Stimulated activated CD8-positive, alpha-beta memory T cell treated with anti-CD3 and anti-CD28 coated beads, Interleukin-12 subunit alpha, Interleukin-12 subunit beta, amount 100 ng/mL, for 4 hours (primary cell): ENCODE measurements around the gene DOCK6.

Experiments used
- DNase-seq: peaks from one replicate; pipeline ENCODE4 v3.0.0-alpha.2; 2020; ENCODE audit warnings: low read depth

Gene DOCK6, protein sequence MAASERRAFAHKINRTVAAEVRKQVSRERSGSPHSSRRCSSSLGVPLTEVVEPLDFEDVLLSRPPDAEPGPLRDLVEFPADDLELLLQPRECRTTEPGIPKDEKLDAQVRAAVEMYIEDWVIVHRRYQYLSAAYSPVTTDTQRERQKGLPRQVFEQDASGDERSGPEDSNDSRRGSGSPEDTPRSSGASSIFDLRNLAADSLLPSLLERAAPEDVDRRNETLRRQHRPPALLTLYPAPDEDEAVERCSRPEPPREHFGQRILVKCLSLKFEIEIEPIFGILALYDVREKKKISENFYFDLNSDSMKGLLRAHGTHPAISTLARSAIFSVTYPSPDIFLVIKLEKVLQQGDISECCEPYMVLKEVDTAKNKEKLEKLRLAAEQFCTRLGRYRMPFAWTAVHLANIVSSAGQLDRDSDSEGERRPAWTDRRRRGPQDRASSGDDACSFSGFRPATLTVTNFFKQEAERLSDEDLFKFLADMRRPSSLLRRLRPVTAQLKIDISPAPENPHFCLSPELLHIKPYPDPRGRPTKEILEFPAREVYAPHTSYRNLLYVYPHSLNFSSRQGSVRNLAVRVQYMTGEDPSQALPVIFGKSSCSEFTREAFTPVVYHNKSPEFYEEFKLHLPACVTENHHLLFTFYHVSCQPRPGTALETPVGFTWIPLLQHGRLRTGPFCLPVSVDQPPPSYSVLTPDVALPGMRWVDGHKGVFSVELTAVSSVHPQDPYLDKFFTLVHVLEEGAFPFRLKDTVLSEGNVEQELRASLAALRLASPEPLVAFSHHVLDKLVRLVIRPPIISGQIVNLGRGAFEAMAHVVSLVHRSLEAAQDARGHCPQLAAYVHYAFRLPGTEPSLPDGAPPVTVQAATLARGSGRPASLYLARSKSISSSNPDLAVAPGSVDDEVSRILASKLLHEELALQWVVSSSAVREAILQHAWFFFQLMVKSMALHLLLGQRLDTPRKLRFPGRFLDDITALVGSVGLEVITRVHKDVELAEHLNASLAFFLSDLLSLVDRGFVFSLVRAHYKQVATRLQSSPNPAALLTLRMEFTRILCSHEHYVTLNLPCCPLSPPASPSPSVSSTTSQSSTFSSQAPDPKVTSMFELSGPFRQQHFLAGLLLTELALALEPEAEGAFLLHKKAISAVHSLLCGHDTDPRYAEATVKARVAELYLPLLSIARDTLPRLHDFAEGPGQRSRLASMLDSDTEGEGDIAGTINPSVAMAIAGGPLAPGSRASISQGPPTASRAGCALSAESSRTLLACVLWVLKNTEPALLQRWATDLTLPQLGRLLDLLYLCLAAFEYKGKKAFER (N-terminal part only)

DNA sequence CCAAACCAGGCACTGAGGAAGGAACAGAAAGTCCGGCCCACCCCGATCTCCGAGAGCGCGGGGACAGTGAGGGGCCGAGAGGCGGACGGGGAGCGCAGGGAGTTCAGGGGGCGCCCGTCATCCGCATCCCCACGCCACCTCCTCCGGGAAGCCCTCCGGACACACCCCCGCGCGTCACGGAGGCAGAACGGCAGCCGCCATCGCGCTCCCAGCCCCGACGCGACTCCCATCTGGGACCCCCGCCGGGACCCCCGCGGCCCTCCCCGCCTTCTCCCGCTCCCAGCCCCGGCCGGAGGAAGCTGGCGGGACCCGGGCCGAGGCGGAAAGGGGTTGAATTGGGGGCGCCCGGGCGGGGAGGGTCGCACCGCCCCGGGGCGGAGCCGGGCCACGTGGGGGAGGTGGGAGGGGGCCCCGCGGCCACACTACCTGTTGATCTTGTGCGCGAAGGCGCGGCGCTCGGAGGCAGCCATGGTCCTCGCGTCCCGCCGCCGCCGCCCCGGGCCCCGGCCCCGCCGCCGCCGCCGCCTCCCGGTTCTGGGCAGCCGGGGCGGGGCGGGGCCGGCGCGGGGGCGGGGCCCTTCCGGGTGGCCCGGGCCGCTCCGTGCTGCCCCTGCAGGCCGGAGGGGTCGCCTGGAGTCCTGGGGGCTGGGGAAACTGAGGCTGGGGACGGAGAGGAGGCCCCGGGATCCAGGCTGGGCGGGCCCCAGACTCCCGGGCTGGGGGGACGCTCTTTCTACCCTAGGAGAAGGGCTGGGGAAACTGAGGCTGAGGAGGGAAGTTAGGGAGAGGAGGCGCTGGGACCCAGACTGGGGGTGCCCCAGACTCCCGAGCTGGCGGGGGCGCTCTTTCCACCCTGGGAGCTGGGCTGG, at the start of gene DOCK6:
DOCK6 (minus strand) TSS at position 554 of the 869 bp plus-strand sequence; CDS start at position 470, 84 bp downstream.
- no peak for DNase-seq

DNA sequence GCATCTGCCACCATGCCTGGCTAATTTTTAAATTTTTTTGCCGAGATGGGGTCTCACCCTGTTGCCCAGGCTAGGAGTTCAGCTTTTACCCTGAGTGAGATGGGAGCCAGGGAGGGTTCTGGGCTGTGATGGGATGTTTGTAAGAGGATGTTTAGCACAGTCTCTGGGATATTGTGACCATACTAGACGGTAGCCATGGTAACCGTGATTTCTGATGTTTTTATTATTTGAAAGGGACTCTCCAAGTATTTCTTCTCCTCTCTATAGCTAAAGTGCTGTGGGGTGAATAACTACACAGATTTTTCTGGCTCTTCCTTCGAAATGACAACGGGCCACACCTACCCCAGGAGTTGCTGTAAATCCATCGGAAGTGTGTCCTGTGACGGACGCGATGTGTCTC, 44.0 kb upstream of the DOCK6 start:
- DNase-seq, result no peak

- DNase-seq, result no peak
These were observed 42.6 kb upstream of the DOCK6 start for GRCh38 chr19:11304936-11305335.

- DNase-seq, result no peak
These were observed 38.4 kb upstream of the DOCK6 start for GRCh38 chr19:11300811-11301120.

GRCh38 chr19:11299946-11300810, 37.9 kb upstream of the DOCK6 start:
- DNase-seq, result no peak

DNA sequence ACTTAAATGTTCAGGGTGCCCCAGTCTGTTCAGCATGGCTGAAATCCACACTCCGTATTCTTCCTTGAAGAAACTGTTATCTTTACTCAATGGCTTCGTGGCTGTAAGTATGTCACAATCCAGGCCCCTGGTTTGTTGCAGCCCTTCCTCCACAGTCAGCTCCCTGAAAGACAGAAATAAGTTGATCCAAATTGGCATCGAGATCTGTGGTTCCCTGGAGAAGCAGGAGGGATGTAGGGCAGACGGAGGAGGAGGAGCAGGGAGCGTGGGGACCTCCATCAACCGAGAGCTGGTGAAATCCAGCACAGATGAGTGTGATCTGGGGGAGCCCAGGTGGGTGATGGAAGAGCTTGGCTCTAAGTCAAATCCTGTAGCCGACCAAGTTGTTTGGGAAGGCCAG, 33.9 kb upstream of the DOCK6 start:
- DNase-seq, result no peak

DNA sequence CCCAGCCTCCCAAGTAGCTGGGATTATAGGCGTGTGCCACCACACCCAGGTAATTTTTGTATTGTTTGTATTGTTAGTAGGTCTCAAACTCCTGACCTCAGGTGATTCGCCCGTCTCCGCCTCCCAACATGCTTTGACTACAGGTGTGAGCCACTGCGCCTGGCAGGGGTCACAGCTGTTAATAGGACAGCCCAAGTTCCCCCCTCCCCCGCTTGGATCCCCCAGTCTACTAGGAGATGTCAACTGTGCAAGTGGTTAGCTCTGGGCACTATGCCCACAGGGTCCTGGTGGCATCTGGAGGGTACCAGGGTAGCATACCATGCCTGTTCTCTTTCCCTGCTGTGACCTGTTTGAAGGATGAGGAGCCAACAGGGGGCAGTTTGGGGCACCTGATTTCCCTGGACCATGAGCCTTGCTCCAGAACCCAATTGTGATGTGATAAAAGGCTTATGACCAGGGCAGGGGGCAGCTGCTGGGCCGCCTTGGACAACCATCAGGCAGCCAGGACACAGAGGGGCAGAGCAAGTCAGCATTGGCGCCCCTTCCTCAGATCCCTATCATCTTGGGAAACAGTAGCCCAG, 33.4 kb upstream of the DOCK6 start, which contains the start of gene TSPAN16:
TSPAN16 (plus strand) TSS at position 496 of the 581 bp plus-strand sequence. CDS start 138 bp downstream, outside the sequence.
- DNase-seq, result no peak

DNA sequence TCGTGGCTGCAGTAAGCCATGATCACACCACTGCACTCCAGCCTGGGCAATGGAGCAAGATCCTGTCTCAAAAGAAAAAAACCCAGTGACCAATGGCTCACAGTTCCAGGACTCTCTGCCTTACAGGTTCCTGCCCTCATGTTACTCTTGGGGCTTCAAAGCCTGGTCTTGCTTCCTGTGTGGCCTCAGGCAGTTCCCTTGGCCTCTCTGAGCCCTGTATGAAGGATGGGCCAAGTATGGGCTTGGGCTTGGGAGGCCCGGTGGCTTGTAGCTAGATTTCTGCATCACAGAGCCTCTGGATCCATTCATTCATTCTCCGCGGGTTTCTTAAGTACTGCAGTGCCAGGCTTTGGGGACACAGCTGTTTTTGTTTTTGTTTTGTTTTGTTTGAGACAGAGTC, 32.9 kb upstream of the DOCK6 start:
- no peak for DNase-seq

DNA sequence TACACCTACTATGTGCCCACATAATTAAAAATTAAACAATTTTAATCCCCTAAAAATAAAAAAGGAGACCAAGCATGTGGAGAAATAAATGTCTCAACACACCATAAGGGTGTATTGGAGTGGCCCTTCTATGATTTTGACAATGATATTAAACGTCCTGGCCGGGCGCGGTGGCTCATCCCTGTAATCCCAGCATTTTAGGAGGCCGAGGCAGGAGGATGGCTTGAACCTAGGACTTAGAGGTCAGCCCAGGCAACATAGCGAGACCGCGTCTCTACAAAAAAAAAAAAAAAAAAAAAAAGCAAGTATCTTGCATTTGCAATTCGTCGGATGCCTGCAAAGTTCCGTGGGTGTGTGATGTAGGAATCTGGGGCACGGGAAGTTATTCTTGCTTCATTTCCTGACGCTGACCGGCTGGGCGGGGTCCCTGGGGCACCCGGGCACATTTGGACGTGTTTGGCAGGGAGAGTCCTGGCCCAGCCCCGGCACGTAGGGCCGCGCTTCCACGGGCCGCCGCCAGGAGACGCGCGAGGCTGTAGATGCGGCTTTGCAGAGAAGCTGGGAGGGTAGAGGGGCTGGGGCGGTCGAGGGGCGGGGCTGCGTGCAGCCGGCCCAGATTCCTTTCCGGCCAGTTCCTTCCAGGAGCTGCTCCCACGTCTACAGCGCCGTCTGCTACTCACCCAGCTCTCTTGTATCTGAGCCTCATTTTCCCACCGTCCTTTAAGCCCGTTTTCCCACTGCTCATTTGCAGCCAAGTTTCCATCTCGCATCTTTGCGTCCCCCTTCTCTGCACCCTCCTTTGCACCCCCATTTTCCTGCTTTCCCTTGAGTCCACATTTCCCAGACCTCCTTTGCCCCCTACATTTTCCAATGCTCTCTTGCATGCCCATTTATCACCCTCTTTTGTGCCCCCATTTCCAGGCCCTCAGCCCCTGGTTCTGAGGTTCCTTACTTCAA, 31.4 kb upstream of the DOCK6 start:
- DNase-seq, result peak; percentile 59

- DNase-seq, result no peak
These were observed 29.7 kb upstream of the DOCK6 start for GRCh38 chr19:11291991-11292390.

- no peak for DNase-seq
These were observed 29.1 kb upstream of the DOCK6 start for GRCh38 chr19:11291415-11291814.

DNA sequence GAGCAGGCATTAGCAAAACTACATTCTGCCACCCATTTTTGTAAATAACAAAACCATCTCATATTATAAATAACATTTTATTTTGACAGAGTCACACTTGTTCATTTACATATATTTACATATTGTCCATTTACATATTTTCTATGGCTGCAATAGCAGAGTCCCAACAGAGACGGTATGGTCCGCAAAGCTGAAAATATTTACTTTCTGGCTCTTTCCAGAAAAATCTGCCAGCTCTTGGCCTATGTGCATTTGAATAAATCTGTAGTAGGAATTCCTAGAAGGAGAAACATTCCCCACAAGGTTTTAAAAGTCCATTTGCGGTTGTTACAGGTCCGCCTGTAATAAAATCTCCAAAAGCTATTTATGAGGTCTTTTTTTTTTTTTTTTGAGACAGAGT, 27.9 kb upstream of the DOCK6 start:
- DNase-seq, result no peak

DNA sequence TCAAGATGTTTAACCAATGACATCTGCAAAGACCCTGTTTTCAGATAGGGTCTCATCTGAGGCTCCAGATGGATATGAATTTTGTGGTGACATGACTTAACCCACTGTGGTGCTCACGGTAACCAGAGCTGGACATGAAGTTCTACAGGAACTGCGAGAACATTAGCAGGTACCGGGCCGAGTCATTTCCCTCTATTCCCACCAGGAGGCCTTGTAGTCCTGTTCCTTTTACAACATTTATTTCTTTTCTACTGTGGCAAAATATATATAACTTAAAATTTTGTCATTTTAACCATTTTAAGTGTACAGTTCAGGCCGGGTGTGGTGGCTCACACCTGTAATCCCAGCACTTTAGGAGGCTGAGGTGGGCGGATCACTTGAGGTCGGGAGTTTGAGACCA, 26.0 kb upstream of the DOCK6 start:
- no peak for DNase-seq

- no peak for DNase-seq
These were observed 24.1 kb upstream of the DOCK6 start for GRCh38 chr19:11286312-11286974.

- DNase-seq, result no peak
These were observed 22.2 kb upstream of the DOCK6 start for GRCh38 chr19:11284515-11284914.

- no peak for DNase-seq
These were observed 19.2 kb upstream of the DOCK6 start for GRCh38 chr19:11281356-11282049.

- no peak for DNase-seq
These were observed 17.3 kb upstream of the DOCK6 start for GRCh38 chr19:11279505-11280236.
